Measurements from ENCODE around the gene TNS3. TPM values are rescaled to one million over a fixed set of nuclear protein-coding genes. Genes with fewer than 3 reads are reported as not detected.

The TNS3 gene
- polyA plus RNA-seq, 3 donors = 5.2 to 30.3 (median 7.9) TPM

- Histone ChIP-seq H4K20me1 (ENCODE audit: insufficient read depth, low read length) (no peaks in the 10 kb centered on the region), H3K4me3 (replicated peaks in 1 of 3; ENCODE audit: low read depth in 2 of 3, low read length in 3 of 3) (no peak overlapping the region), H3K27me3 (ENCODE audit: control insufficient read depth in 2 of 2, insufficient read depth in 2 of 2, low read length in 2 of 2) (no peaks in the 10 kb centered on the region), H2AFZ (ENCODE audit: insufficient read depth, low read depth, low read length, poor library complexity, severe bottlenecking) (no peak overlapping the region), H3K36me3 (replicated peaks in 1 of 2; ENCODE audit: control insufficient read depth in 1 of 2, insufficient read depth in 2 of 2, low read length in 2 of 2) (peaks cover 93 to 100% of the 10 kb centered on the region in 2 donors), H3K9ac (ENCODE audit: insufficient read depth, low read length, poor library complexity, severe bottlenecking) (no peak overlapping the region), H3K79me2 (ENCODE audit: insufficient read depth, low read length) (no peaks in the 10 kb centered on the region), H3K4me2 (replicated peaks; ENCODE audit: extremely low read depth, low read length, poor library complexity, severe bottlenecking) (no peak overlapping the region), H3K9me3 (replicated peaks in 1 of 2; ENCODE audit: control insufficient read depth in 1 of 2, insufficient read depth in 1 of 2, low read length in 2 of 2) (no peaks in the 10 kb centered on the region), H3K4me1 (ENCODE audit: control insufficient read depth in 1 of 2, insufficient read depth in 2 of 2, low read length in 2 of 2) (no peaks in the 10 kb centered on the region), H3K27ac (ENCODE audit: low read depth in 1 of 2, low read length in 2 of 2) (no peak overlapping the region)
- TF ChIP-seq CTCF (IDR thresholded peaks at IDR 0.05) = no peak
- Mint-ChIP-seq H3K4me3 (no peak overlapping the region), H3K9me3 (peaks cover 0 to 2% (median 0%) of the 10 kb centered on the region in 7 donors), H3K36me3 (peaks cover 94 to 100% of the 10 kb centered on the region in 2 donors), H3K27me3 (ENCODE audit: low read depth in 3 of 3) (peaks cover 0 to 3% (median 0%) of the 10 kb centered on the region in 3 donors), H3K4me1 (no peaks in the 10 kb centered on the region), H3K27ac (peak overlapping the region in 2 of 7 donors; percentile 24 to 63)
- WGBS (ENCODE audit: insufficient coverage) = 97% methylated on average over 7 of the region's 7 CpGs
- intact Hi-C loops (cut with micrococcal nuclease) = no loop called here
- DNase-seq = no peak
Measured at GRCh38 chr7:47281966-47282643, 299.8 kb downstream of the TNS3 start.

GRCh38 chr7:47281161-47281560, 300.8 kb downstream of the TNS3 start:
- Histone ChIP-seq H3K36me3 (replicated peaks in 1 of 2; ENCODE audit: control insufficient read depth in 1 of 2, insufficient read depth in 2 of 2, low read length in 2 of 2) (peaks cover 93 to 99% of the 10 kb centered on the region in 2 donors), H3K9ac (ENCODE audit: insufficient read depth, low read length, poor library complexity, severe bottlenecking) (no peak overlapping the region), H3K9me3 (replicated peaks in 1 of 2; ENCODE audit: control insufficient read depth in 1 of 2, insufficient read depth in 1 of 2, low read length in 2 of 2) (no peaks in the 10 kb centered on the region), H2AFZ (ENCODE audit: insufficient read depth, low read depth, low read length, poor library complexity, severe bottlenecking) (no peak overlapping the region), H3K27me3 (ENCODE audit: control insufficient read depth in 2 of 2, insufficient read depth in 2 of 2, low read length in 2 of 2) (no peaks in the 10 kb centered on the region), H3K4me1 (ENCODE audit: control insufficient read depth in 1 of 2, insufficient read depth in 2 of 2, low read length in 2 of 2) (no peaks in the 10 kb centered on the region), H3K4me2 (replicated peaks; ENCODE audit: extremely low read depth, low read length, poor library complexity, severe bottlenecking) (no peak overlapping the region), H3K4me3 (replicated peaks in 1 of 3; ENCODE audit: low read depth in 2 of 3, low read length in 3 of 3) (no peak overlapping the region), H3K27ac (ENCODE audit: low read depth in 1 of 2, low read length in 2 of 2) (no peak overlapping the region), H4K20me1 (ENCODE audit: insufficient read depth, low read length) (no peaks in the 10 kb centered on the region), H3K79me2 (ENCODE audit: insufficient read depth, low read length) (no peaks in the 10 kb centered on the region)
- intact Hi-C loops (cut with micrococcal nuclease) = no loop called here
- Mint-ChIP-seq H3K9me3 (peaks cover 0 to 2% (median 0%) of the 10 kb centered on the region in 7 donors), H3K27me3 (ENCODE audit: low read depth in 3 of 3) (peaks cover 0 to 3% (median 0%) of the 10 kb centered on the region in 3 donors), H3K4me1 (no peaks in the 10 kb centered on the region), H3K4me3 (no peak overlapping the region), H3K36me3 (peaks cover 93 to 100% of the 10 kb centered on the region in 2 donors), H3K27ac (peak overlapping the region in 2 of 7 donors; percentile 2 to 70)
- TF ChIP-seq CTCF (IDR thresholded peaks at IDR 0.05) = no peak
- no peak for DNase-seq
- WGBS (ENCODE audit: insufficient coverage) = 100% methylated on average over 1 of the region's 3 CpGs

All from CD14-positive monocyte (primary cell).